ENCODE results near the gene FAM13C. TPM values are rescaled to one million over a fixed set of nuclear protein-coding genes. Genes with fewer than 3 reads are reported as not detected.

Gene FAM13C
- total and polyA plus RNA-seq, 9 of the 15 experiments (the other 6 are each of a cell fraction or from before 2014, with no cell fraction given): not detected

- Histone ChIP-seq H4K20me1 (replicated peaks; ENCODE audit: control insufficient read depth, insufficient read depth, low read length) (no peaks in the 10 kb centered on the region), H3K4me3 (no peak overlapping the region), H3K27me3 (ENCODE audit: control insufficient read depth in 2 of 2, insufficient read depth in 2 of 2, low read length in 2 of 2) (no peaks in the 10 kb centered on the region), H3K27ac (ENCODE audit: extremely low read depth, low read depth, low read length) (no peak overlapping the region), H3K4me1 (replicated peaks in 1 of 2; ENCODE audit: control insufficient read depth in 2 of 2, insufficient read depth in 2 of 2, low read length in 2 of 2) (no peaks in the 10 kb centered on the region), H3K9me3 (replicated peaks; ENCODE audit: control insufficient read depth, insufficient read depth, low read depth, low read length) (no peaks in the 10 kb centered on the region), H3K36me3 (ENCODE audit: control insufficient read depth, insufficient read depth, low read length) (no peaks in the 10 kb centered on the region), H3K9me1 (ENCODE audit: control insufficient read depth, insufficient read depth, low read length) (no peaks in the 10 kb centered on the region), H3K9ac (ENCODE audit: insufficient read depth in 1 of 2, low read depth in 2 of 2, low read length in 2 of 2) (no peak overlapping the region), H3K4me2 (ENCODE audit: insufficient read depth, low read length) (no peak overlapping the region), H2AFZ (ENCODE audit: low read depth, low read length) (no peak overlapping the region), H3K79me2 (ENCODE audit: control insufficient read depth, insufficient read depth, low read length) (no peaks in the 10 kb centered on the region)
- POLR2A ChIA-PET: no interaction called here
- WGBS (ENCODE audit: insufficient coverage, low coverage, missing lambda C conversion rate): 2% methylated on average over 4 of the region's 4 CpGs
- in situ Hi-C loops (cut with MboI): no loop called here
- FAIRE-seq (no peak), DNase-seq (ENCODE audit: extremely low read depth in 1 of 4, low spot score in 3 of 4) (no peak), ATAC-seq (no peak)
- intact Hi-C loops (cut with micrococcal nuclease): no loop called here
- BruUV-seq (replicated peaks): no TSS peak
- CTCF ChIA-PET (ENCODE audit: low intra/inter-chr PET ratio): no interaction called here
- TF ChIP-seq PHTF2 (CRISPR knock-in tag; IDR thresholded peaks at IDR 0.05): no peak
Observed at GRCh38 chr10:59285848-59286247, 76.5 kb downstream of the FAM13C start.

GRCh38 chr10:59285073-59285472, 77.3 kb downstream of the FAM13C start:
- Histone ChIP-seq H4K20me1 (replicated peaks; ENCODE audit: control insufficient read depth, insufficient read depth, low read length) (no peaks in the 10 kb centered on the region), H3K36me3 (ENCODE audit: control insufficient read depth, insufficient read depth, low read length) (no peaks in the 10 kb centered on the region), H3K4me2 (ENCODE audit: insufficient read depth, low read length) (no peak overlapping the region), H3K4me1 (replicated peaks in 1 of 2; ENCODE audit: control insufficient read depth in 2 of 2, insufficient read depth in 2 of 2, low read length in 2 of 2) (no peaks in the 10 kb centered on the region), H3K4me3 (no peak overlapping the region), H3K9ac (ENCODE audit: insufficient read depth in 1 of 2, low read depth in 2 of 2, low read length in 2 of 2) (no peak overlapping the region), H3K9me1 (ENCODE audit: control insufficient read depth, insufficient read depth, low read length) (no peaks in the 10 kb centered on the region), H3K79me2 (ENCODE audit: control insufficient read depth, insufficient read depth, low read length) (no peaks in the 10 kb centered on the region), H3K9me3 (replicated peaks; ENCODE audit: control insufficient read depth, insufficient read depth, low read depth, low read length) (no peaks in the 10 kb centered on the region), H2AFZ (ENCODE audit: low read depth, low read length) (no peak overlapping the region), H3K27ac (ENCODE audit: extremely low read depth, low read depth, low read length) (no peak overlapping the region), H3K27me3 (ENCODE audit: control insufficient read depth in 2 of 2, insufficient read depth in 2 of 2, low read length in 2 of 2) (no peaks in the 10 kb centered on the region)
- POLR2A ChIA-PET: no interaction called here
- WGBS (ENCODE audit: insufficient coverage, low coverage, missing lambda C conversion rate): 0% methylated on average over 4 of the region's 4 CpGs
- intact Hi-C loops (cut with micrococcal nuclease): no loop called here
- BruUV-seq (replicated peaks): no TSS peak
- CTCF ChIA-PET (ENCODE audit: low intra/inter-chr PET ratio): no interaction called here
- FAIRE-seq (no peak), ATAC-seq (no peak), DNase-seq (ENCODE audit: extremely low read depth in 1 of 4, low spot score in 3 of 4) (no peak)
- TF ChIP-seq MTA3 (IDR thresholded peaks at IDR 0.05; ENCODE audit: borderline replicate concordance): no peak
- no peak for TF ChIP-seq ZNF583 (CRISPR knock-in tag; IDR thresholded peaks at IDR 0.05)
- TF ChIP-seq ZNF263 (CRISPR knock-in tag; IDR thresholded peaks at IDR 0.05; ENCODE audit: borderline replicate concordance): no peak
- TF ChIP-seq ETV1 (tag; conservative IDR thresholded peaks at IDR 0.05; ENCODE audit: low read depth): no peak
- no peak for TF ChIP-seq ETV5 (CRISPR knock-in tag; IDR thresholded peaks at IDR 0.05; ENCODE audit: low read depth)
- no peak for TF ChIP-seq TCFL5 (CRISPR knock-in tag; conservative IDR thresholded peaks at IDR 0.05)
- TF ChIP-seq ZNF140 (CRISPR knock-in tag; IDR thresholded peaks at IDR 0.05): no peak
- TF ChIP-seq TARDBP (IDR thresholded peaks at IDR 0.05): no peak
- no peak for TF ChIP-seq TEAD2 (tag; IDR thresholded peaks at IDR 0.05)
- no peak for TF ChIP-seq USF1 (CRISPR knock-in tag; IDR thresholded peaks at IDR 0.05)
- TF ChIP-seq DACH1 (IDR thresholded peaks at IDR 0.05; ENCODE audit: partially characterized antibody): no peak
- TF ChIP-seq NUFIP1 (IDR thresholded peaks at IDR 0.05; ENCODE audit: partially characterized antibody): no peak
- in situ Hi-C loops (cut with MboI): no loop called here
